Measurements from ENCODE around the gene FGD4.

The FGD4 gene

GRCh38 chr12:32589165-32589865, 190.0 kb downstream of the FGD4 start:
- DNase-seq (ENCODE audit: low read depth, low spot score), result no peak
- POLR2A ChIA-PET, result no interaction called here
- no peak for TF ChIP-seq CTCF (IDR thresholded peaks at IDR 0.05; ENCODE audit: insufficient read depth, low read length, missing control alignments)
- no peak overlapping the region for H3K4me3 ChIP-seq (ENCODE audit: low read depth, low read length)
- CTCF ChIA-PET, result no interaction called here

GRCh38 chr12:32595251-32595650, 195.9 kb downstream of the FGD4 start:
- POLR2A ChIA-PET, result no interaction called here
- CTCF ChIA-PET, result no interaction called here
- DNase-seq (ENCODE audit: low read depth, low spot score), result peak; percentile 52
- TF ChIP-seq CTCF (IDR thresholded peaks at IDR 0.05; ENCODE audit: insufficient read depth, low read length, missing control alignments), result no peak
- no peak overlapping the region for H3K4me3 ChIP-seq (ENCODE audit: low read depth, low read length)

- no peak for TF ChIP-seq CTCF (IDR thresholded peaks at IDR 0.05; ENCODE audit: insufficient read depth, low read length, missing control alignments)
- H3K4me3 ChIP-seq (ENCODE audit: low read depth, low read length), result no peak overlapping the region
- no peak for DNase-seq (ENCODE audit: low read depth, low spot score)
- ChIA-PET POLR2A (no interaction called here), CTCF (no interaction called here)
These were observed 196.7 kb downstream of the FGD4 start for GRCh38 chr12:32596030-32596429.

GRCh38 chr12:32598688-32599087, 199.3 kb downstream of the FGD4 start:
- CTCF ChIA-PET, result interaction anchor here (0.7 kb wide), 1 partner anchor 59 kb away, joined by 3 read pairs; no protein-coding TSS in a partner anchor
- H3K4me3 ChIP-seq (ENCODE audit: low read depth, low read length), result no peak overlapping the region
- DNase-seq (ENCODE audit: low read depth, low spot score), result no peak
- no peak for TF ChIP-seq CTCF (IDR thresholded peaks at IDR 0.05; ENCODE audit: insufficient read depth, low read length, missing control alignments)
- POLR2A ChIA-PET, result no interaction called here

GRCh38 chr12:32600681-32601080, 201.3 kb downstream of the FGD4 start:
- POLR2A ChIA-PET, result no interaction called here
- no peak for DNase-seq (ENCODE audit: low read depth, low spot score)

GRCh38 chr12:32603071-32603470, 203.7 kb downstream of the FGD4 start:
- no peak for TF ChIP-seq CTCF (IDR thresholded peaks at IDR 0.05; ENCODE audit: insufficient read depth, low read length, missing control alignments)
- ChIA-PET POLR2A (no interaction called here), CTCF (interaction anchor here (0.8 to 1.1 kb wide), 2 partner anchors 15 to 54 kb away, joined by 3 to 4 read pairs; no protein-coding TSS in a partner anchor)
- no peak for DNase-seq (ENCODE audit: low read depth, low spot score)
- no peak overlapping the region for H3K4me3 ChIP-seq (ENCODE audit: low read depth, low read length)

More at GRCh38 chr12:32600681-32601080, 201.3 kb downstream of the FGD4 start:
- CTCF ChIA-PET, result no interaction called here
- no peak overlapping the region for H3K4me3 ChIP-seq (ENCODE audit: low read depth, low read length)
- no peak for TF ChIP-seq CTCF (IDR thresholded peaks at IDR 0.05; ENCODE audit: insufficient read depth, low read length, missing control alignments)
